ENCODE measurements around the gene FOSL1. TPM values are rescaled to one million over a fixed set of nuclear protein-coding genes. Genes with fewer than 3 reads are reported as not detected.
A peak's percentile ranks its signal among the peaks of the same experiment; 100 is the strongest.

FOSL1 gene
- total RNA-seq, 1 donor from 2014 or later, result 2.2 TPM

DNA sequence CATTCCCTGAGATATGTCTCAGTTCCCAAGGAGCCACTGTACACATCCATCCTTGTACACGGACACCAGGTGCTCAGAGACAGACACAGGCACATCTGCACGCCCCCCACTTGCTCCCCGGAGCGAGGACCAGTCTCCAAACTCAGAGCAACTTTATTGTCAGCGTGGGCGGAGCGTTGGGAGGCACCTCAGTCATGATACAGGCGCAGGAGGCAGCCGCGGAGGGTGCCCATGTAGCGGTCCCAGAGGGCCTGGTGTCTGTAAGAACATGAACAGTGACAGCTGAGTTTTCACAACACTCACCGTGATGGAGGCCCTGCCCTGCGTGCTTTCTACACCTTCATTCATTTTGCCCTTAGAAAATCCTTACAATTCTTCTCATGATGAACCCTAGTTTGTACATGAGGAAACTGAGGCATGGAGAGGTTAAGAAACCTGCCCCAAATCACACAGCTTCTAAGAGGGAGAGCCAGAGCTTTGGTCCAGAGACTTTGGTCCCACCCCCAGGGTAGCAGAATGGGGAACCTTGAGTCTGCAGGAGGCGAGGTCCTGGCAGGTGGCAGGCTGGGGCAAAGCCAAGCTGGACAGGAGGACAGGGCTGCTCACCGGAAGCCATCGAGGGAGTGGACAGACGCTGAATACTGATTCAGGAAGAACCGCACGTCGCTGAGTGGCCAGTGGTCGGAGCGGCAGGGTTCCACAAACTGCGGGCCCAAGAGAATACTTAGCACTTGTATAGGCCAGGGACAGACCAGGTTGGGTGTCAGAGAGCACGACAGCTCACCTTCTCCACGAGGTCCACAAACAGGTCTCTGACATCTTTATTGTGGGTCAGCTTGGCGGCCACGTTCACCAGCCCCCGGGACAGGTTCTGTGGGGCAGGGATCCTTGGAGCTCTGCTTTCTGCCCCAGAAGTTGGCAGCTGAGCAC lies 16.1 kb downstream of the FOSL1 start:
- no peaks in the 10 kb centered on the region for H3K9me3 ChIP-seq
- H3K27me3 ChIP-seq (ENCODE audit: low read depth), result no peaks in the 10 kb centered on the region
- TF ChIP-seq, protein P1, sequence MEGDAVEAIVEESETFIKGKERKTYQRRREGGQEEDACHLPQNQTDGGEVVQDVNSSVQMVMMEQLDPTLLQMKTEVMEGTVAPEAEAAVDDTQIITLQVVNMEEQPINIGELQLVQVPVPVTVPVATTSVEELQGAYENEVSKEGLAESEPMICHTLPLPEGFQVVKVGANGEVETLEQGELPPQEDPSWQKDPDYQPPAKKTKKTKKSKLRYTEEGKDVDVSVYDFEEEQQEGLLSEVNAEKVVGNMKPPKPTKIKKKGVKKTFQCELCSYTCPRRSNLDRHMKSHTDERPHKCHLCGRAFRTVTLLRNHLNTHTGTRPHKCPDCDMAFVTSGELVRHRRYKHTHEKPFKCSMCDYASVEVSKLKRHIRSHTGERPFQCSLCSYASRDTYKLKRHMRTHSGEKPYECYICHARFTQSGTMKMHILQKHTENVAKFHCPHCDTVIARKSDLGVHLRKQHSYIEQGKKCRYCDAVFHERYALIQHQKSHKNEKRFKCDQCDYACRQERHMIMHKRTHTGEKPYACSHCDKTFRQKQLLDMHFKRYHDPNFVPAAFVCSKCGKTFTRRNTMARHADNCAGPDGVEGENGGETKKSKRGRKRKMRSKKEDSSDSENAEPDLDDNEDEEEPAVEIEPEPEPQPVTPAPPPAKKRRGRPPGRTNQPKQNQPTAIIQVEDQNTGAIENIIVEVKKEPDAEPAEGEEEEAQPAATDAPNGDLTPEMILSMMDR (IDR thresholded peaks at IDR 0.05), result no peak
- ATAC-seq, result no peak
- H3K27ac ChIP-seq, result no peak overlapping the region
- peak; percentile 44 for DNase-seq
- no peak overlapping the region for H3K4me3 ChIP-seq
- peaks cover 21% of the 10 kb centered on the region for H3K4me1 ChIP-seq
- peaks cover 44% of the 10 kb centered on the region for H3K36me3 ChIP-seq
- intact Hi-C loops (cut with DNase I), result loop anchor here (10.0 kb wide), 1 partner anchor 101 kb away; no protein-coding TSS in a partner anchor

DNA sequence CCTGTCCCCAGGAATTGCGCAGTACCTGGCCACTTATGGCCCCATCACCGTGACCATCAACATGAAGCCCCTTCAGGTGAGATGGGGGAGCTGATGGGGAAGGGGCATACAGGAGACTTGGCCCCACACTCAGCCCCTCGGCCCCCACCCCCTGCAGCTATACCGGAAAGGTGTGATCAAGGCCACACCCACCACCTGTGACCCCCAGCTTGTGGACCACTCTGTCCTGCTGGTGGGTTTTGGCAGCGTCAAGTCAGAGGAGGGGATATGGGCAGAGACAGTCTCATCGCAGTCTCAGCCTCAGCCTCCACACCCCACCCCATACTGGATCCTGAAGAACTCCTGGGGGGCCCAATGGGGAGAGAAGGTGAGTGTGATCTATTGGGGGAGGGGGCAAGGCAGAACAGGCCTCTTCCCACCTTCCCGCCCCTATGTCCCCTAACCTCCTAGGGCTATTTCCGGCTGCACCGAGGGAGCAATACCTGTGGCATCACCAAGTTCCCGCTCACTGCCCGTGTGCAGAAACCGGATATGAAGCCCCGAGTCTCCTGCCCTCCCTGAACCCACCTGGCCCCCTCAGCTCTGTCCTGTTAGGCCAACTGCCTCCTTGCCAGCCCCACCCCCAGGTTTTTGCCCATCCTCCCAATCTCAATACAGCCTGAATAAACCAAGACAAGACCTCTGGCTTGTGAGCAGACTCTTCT lies 17.0 kb downstream of the FOSL1 start:
- TF ChIP-seq, protein P1 (IDR thresholded peaks at IDR 0.05), result no peak
- Histone ChIP-seq H3K4me3 (no peak overlapping the region), H3K27me3 (ENCODE audit: low read depth) (no peaks in the 10 kb centered on the region), H3K36me3 (peaks cover 44% of the 10 kb centered on the region), H3K27ac (no peak overlapping the region), H3K9me3 (no peaks in the 10 kb centered on the region), H3K4me1 (peaks cover 17% of the 10 kb centered on the region)
- intact Hi-C loops (cut with DNase I), result loop anchor here (10.0 kb wide), 1 partner anchor 102 kb away; no protein-coding TSS in a partner anchor
- DNase-seq, result peak; percentile 37
- no peak for ATAC-seq

DNA sequence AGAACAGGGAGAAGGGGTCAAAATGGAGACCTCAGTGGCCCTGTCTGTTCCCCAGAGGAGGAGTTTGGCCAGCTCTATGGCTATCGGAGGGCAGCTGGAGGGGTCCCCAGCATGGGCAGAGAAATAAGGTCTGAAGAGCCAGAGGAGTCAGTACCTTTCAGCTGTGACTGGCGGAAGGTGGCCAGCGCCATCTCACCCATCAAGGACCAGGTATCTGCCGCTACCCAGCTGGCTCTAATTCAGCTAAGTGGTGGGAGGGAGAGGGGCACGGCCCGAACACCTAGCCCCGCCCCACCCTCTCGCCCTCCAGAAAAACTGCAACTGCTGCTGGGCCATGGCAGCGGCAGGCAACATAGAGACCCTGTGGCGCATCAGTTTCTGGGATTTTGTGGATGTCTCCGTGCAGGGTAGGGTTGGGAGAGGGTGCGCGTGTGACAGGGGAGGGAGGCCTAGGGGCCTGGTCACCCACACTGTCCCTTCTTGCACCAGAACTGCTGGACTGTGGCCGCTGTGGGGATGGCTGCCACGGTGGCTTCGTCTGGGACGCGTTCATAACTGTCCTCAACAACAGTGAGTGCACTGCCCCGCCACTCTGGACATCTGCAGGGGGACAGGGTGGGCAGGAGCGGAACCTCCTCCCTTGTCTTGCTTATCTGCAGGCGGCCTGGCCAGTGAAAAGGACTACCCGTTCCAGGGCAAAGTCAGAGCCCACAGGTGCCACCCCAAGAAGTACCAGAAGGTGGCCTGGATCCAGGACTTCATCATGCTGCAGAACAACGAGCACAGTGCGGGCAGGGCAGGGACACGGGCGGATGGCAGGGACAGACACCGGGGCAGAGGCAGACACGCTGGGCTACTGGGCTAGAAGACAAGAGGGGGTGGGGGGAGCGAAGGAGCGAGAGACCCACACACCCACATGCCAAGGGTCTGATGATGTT lies 17.8 kb downstream of the FOSL1 start:
- no peak overlapping the region for H3K27ac ChIP-seq
- no peaks in the 10 kb centered on the region for H3K27me3 ChIP-seq (ENCODE audit: low read depth)
- ATAC-seq, result no peak
- intact Hi-C loops (cut with DNase I), result loop anchor here (10.0 kb wide), 1 partner anchor 102 kb away; no protein-coding TSS in a partner anchor
- DNase-seq, result peak; percentile 43
- TF ChIP-seq, protein P1 (IDR thresholded peaks at IDR 0.05), result no peak
- H3K4me3 ChIP-seq, result no peak overlapping the region
- H3K4me1 ChIP-seq, result peaks cover 11% of the 10 kb centered on the region
- no peaks in the 10 kb centered on the region for H3K9me3 ChIP-seq
- peaks cover 43% of the 10 kb centered on the region for H3K36me3 ChIP-seq

DNA sequence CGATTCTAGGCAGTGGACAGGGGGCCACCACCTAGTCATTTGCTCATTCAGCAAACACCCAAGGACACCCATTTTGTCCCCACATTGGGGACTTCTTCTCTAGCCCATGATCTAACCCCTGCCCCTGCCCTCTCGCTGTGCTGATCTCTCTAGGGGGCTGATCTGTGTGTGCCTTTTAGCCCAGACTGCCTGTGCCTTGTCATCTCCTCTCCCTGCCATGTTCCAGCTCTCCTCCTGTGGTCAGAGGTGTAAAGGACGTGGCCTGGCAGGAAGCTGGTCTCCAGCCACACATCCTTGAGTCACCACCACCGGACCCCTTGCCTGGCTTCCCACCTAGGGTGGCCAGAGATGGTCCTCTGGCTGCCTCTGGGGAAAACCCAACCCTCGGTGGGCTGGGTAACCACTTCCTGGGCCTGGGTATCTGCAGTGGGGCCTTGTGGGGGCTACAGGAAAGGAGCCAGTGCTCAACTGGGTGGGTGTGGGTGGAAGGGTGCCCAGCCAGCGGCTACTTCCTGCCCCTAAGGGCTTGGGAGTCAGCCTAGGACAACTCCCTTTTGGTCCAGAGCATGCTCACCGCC lies 19.3 kb downstream of the FOSL1 start:
- ATAC-seq (no peak), DNase-seq (peak; percentile 34)
- intact Hi-C loops (cut with DNase I), result loop anchor here (10.0 kb wide), 1 partner anchor 104 kb away; no protein-coding TSS in a partner anchor

More for the DNA sequence above, 19.3 kb downstream of the FOSL1 start:
- Histone ChIP-seq H3K36me3 (peaks cover 36% of the 10 kb centered on the region), H3K27ac (no peak overlapping the region), H3K9me3 (no peaks in the 10 kb centered on the region), H3K4me3 (no peak overlapping the region), H3K27me3 (ENCODE audit: low read depth) (no peaks in the 10 kb centered on the region), H3K4me1 (peaks cover 7% of the 10 kb centered on the region)
- TF ChIP-seq, protein P1 (IDR thresholded peaks at IDR 0.05), result no peak

All from lower lobe of right lung (tissue), 2 donors.